ENCODE data around the gene FUT8. TPM values are rescaled to one million over a fixed set of nuclear protein-coding genes. Genes with fewer than 3 reads are reported as not detected.

FUT8 gene
- total and polyA plus RNA-seq, 4 donors = 3.4 to 32.3 (median 14.6) TPM

GRCh38 chr14:65585216-65585615, 172.7 kb downstream of the FUT8 start:
- Histone ChIP-seq H3K4me3 (ENCODE audit: low read length in 2 of 2) (no peak overlapping the region), H3K36me3 (ENCODE audit: control insufficient read depth in 1 of 2, insufficient read depth in 2 of 2, low read length in 1 of 2) (no peaks in the 10 kb centered on the region), H3K4me1 (ENCODE audit: control insufficient read depth in 1 of 2, insufficient read depth in 2 of 2, low read length in 2 of 2) (no peaks in the 10 kb centered on the region), H3K27me3 (ENCODE audit: control insufficient read depth in 1 of 2, insufficient read depth in 2 of 2, low read length in 1 of 2) (no peaks in the 10 kb centered on the region), H3K27ac (ENCODE audit: low read depth in 1 of 2, low read length in 2 of 2) (no peak overlapping the region), H3K9me3 (ENCODE audit: control insufficient read depth, low read length) (no peaks in the 10 kb centered on the region)
- intact Hi-C loops (cut with DNase I) = no loop called here
- 81 to 93% methylated on average over 1 of the region's 1 CpG for WGBS, 2 donors
- ATAC-seq (ENCODE audit: low FRiP score) (no peak), DNase-seq (no peak)

- intact Hi-C loops (cut with DNase I) = no loop called here
- WGBS, 2 donors = 87 to 89% methylated on average over 4 of the region's 4 CpGs
- no peak overlapping the region for H3K4me3 ChIP-seq (ENCODE audit: low read length in 2 of 2)
- no peaks in the 10 kb centered on the region for H3K36me3 ChIP-seq (ENCODE audit: control insufficient read depth in 1 of 2, insufficient read depth in 2 of 2, low read length in 1 of 2)
- ATAC-seq (ENCODE audit: low FRiP score) (no peak), DNase-seq (no peak)
- H3K27ac ChIP-seq (ENCODE audit: low read depth in 1 of 2, low read length in 2 of 2) = no peak overlapping the region
- H3K9me3 ChIP-seq (ENCODE audit: control insufficient read depth, low read length) = no peaks in the 10 kb centered on the region
- no peaks in the 10 kb centered on the region for H3K4me1 ChIP-seq (ENCODE audit: control insufficient read depth in 1 of 2, insufficient read depth in 2 of 2, low read length in 2 of 2)
- H3K27me3 ChIP-seq (ENCODE audit: control insufficient read depth in 1 of 2, insufficient read depth in 2 of 2, low read length in 1 of 2) = no peaks in the 10 kb centered on the region
Observed at GRCh38 chr14:65588426-65589140, 176.1 kb downstream of the FUT8 start.

GRCh38 chr14:65594153-65594881, 181.8 kb downstream of the FUT8 start:
- WGBS, 2 donors = 84% methylated on average over 13 of the region's 13 CpGs
- Histone ChIP-seq H3K27me3 (ENCODE audit: control insufficient read depth in 1 of 2, insufficient read depth in 2 of 2, low read length in 1 of 2) (no peaks in the 10 kb centered on the region), H3K9me3 (ENCODE audit: control insufficient read depth, low read length) (no peaks in the 10 kb centered on the region), H3K4me1 (ENCODE audit: control insufficient read depth in 1 of 2, insufficient read depth in 2 of 2, low read length in 2 of 2) (no peaks in the 10 kb centered on the region), H3K27ac (ENCODE audit: low read depth in 1 of 2, low read length in 2 of 2) (no peak overlapping the region), H3K4me3 (ENCODE audit: low read length in 2 of 2) (no peak overlapping the region), H3K36me3 (ENCODE audit: control insufficient read depth in 1 of 2, insufficient read depth in 2 of 2, low read length in 1 of 2) (no peaks in the 10 kb centered on the region)
- peak in 1 of 2 donors; percentile 63 for DNase-seq
- ATAC-seq (ENCODE audit: low FRiP score) = no peak
- intact Hi-C loops (cut with DNase I) = no loop called here

- H3K27ac ChIP-seq (ENCODE audit: low read depth in 1 of 2, low read length in 2 of 2) = no peak overlapping the region
- H3K4me1 ChIP-seq (ENCODE audit: control insufficient read depth in 1 of 2, insufficient read depth in 2 of 2, low read length in 2 of 2) = no peaks in the 10 kb centered on the region
- intact Hi-C loops (cut with DNase I) = no loop called here
- ATAC-seq (ENCODE audit: low FRiP score) (no peak), DNase-seq (no peak)
- no peaks in the 10 kb centered on the region for H3K27me3 ChIP-seq (ENCODE audit: control insufficient read depth in 1 of 2, insufficient read depth in 2 of 2, low read length in 1 of 2)
- H3K36me3 ChIP-seq (ENCODE audit: control insufficient read depth in 1 of 2, insufficient read depth in 2 of 2, low read length in 1 of 2) = no peaks in the 10 kb centered on the region
- no peak overlapping the region for H3K4me3 ChIP-seq (ENCODE audit: low read length in 2 of 2)
- WGBS, 2 donors = 96 to 98% methylated on average over 5 of the region's 5 CpGs
- H3K9me3 ChIP-seq (ENCODE audit: control insufficient read depth, low read length) = no peaks in the 10 kb centered on the region
Observed at GRCh38 chr14:65594882-65595237, 182.3 kb downstream of the FUT8 start.

- H3K9me3 ChIP-seq (ENCODE audit: control insufficient read depth, low read length) = no peaks in the 10 kb centered on the region
- H3K27me3 ChIP-seq (ENCODE audit: control insufficient read depth in 1 of 2, insufficient read depth in 2 of 2, low read length in 1 of 2) = no peaks in the 10 kb centered on the region
- intact Hi-C loops (cut with DNase I) = no loop called here
- no peak overlapping the region for H3K27ac ChIP-seq (ENCODE audit: low read depth in 1 of 2, low read length in 2 of 2)
- ATAC-seq (ENCODE audit: low FRiP score) (no peak), DNase-seq (no peak)
- H3K4me3 ChIP-seq (ENCODE audit: low read length in 2 of 2) = no peak overlapping the region
- no peaks in the 10 kb centered on the region for H3K36me3 ChIP-seq (ENCODE audit: control insufficient read depth in 1 of 2, insufficient read depth in 2 of 2, low read length in 1 of 2)
- 0% methylated on average over 1 of the region's 1 CpG for WGBS, 2 donors
- no peaks in the 10 kb centered on the region for H3K4me1 ChIP-seq (ENCODE audit: control insufficient read depth in 1 of 2, insufficient read depth in 2 of 2, low read length in 2 of 2)
Observed at GRCh38 chr14:65599375-65599774, 186.8 kb downstream of the FUT8 start.

- 82 to 90% methylated on average over 3 of the region's 3 CpGs for WGBS, 2 donors
- ATAC-seq (ENCODE audit: low FRiP score) (no peak), DNase-seq (no peak)
- Histone ChIP-seq H3K4me1 (ENCODE audit: control insufficient read depth in 1 of 2, insufficient read depth in 2 of 2, low read length in 2 of 2) (no peaks in the 10 kb centered on the region), H3K36me3 (ENCODE audit: control insufficient read depth in 1 of 2, insufficient read depth in 2 of 2, low read length in 1 of 2) (no peaks in the 10 kb centered on the region), H3K4me3 (ENCODE audit: low read length in 2 of 2) (no peak overlapping the region), H3K27ac (ENCODE audit: low read depth in 1 of 2, low read length in 2 of 2) (no peak overlapping the region), H3K9me3 (ENCODE audit: control insufficient read depth, low read length) (no peaks in the 10 kb centered on the region), H3K27me3 (ENCODE audit: control insufficient read depth in 1 of 2, insufficient read depth in 2 of 2, low read length in 1 of 2) (no peaks in the 10 kb centered on the region)
- intact Hi-C loops (cut with DNase I) = no loop called here
Observed at GRCh38 chr14:65600742-65601141, 188.2 kb downstream of the FUT8 start.

- H3K4me3 ChIP-seq (ENCODE audit: low read length in 2 of 2) = no peak overlapping the region
- H3K4me1 ChIP-seq (ENCODE audit: control insufficient read depth in 1 of 2, insufficient read depth in 2 of 2, low read length in 2 of 2) = no peaks in the 10 kb centered on the region
- H3K27ac ChIP-seq (ENCODE audit: low read depth in 1 of 2, low read length in 2 of 2) = no peak overlapping the region
- intact Hi-C loops (cut with DNase I) = no loop called here
- no peaks in the 10 kb centered on the region for H3K27me3 ChIP-seq (ENCODE audit: control insufficient read depth in 1 of 2, insufficient read depth in 2 of 2, low read length in 1 of 2)
- no peaks in the 10 kb centered on the region for H3K36me3 ChIP-seq (ENCODE audit: control insufficient read depth in 1 of 2, insufficient read depth in 2 of 2, low read length in 1 of 2)
- ATAC-seq (ENCODE audit: low FRiP score) (no peak), DNase-seq (no peak)
- no peaks in the 10 kb centered on the region for H3K9me3 ChIP-seq (ENCODE audit: control insufficient read depth, low read length)
Observed at GRCh38 chr14:65604535-65604934, 192.0 kb downstream of the FUT8 start.

- WGBS, 2 donors = 47 to 49% methylated on average over 2 of the region's 2 CpGs
- intact Hi-C loops (cut with DNase I) = no loop called here
- Histone ChIP-seq H3K36me3 (ENCODE audit: control insufficient read depth in 1 of 2, insufficient read depth in 2 of 2, low read length in 1 of 2) (no peaks in the 10 kb centered on the region), H3K27me3 (ENCODE audit: control insufficient read depth in 1 of 2, insufficient read depth in 2 of 2, low read length in 1 of 2) (no peaks in the 10 kb centered on the region), H3K27ac (ENCODE audit: low read depth in 1 of 2, low read length in 2 of 2) (no peak overlapping the region), H3K4me1 (ENCODE audit: control insufficient read depth in 1 of 2, insufficient read depth in 2 of 2, low read length in 2 of 2) (no peaks in the 10 kb centered on the region), H3K9me3 (ENCODE audit: control insufficient read depth, low read length) (no peaks in the 10 kb centered on the region), H3K4me3 (ENCODE audit: low read length in 2 of 2) (no peak overlapping the region)
- ATAC-seq (ENCODE audit: low FRiP score) (no peak), DNase-seq (no peak)
Observed at GRCh38 chr14:65604936-65605335, 192.4 kb downstream of the FUT8 start.

GRCh38 chr14:65606460-65606859, 193.9 kb downstream of the FUT8 start:
- ATAC-seq (ENCODE audit: low FRiP score) (no peak), DNase-seq (no peak)
- no peaks in the 10 kb centered on the region for H3K9me3 ChIP-seq (ENCODE audit: control insufficient read depth, low read length)
- intact Hi-C loops (cut with DNase I) = no loop called here
- no peaks in the 10 kb centered on the region for H3K4me1 ChIP-seq (ENCODE audit: control insufficient read depth in 1 of 2, insufficient read depth in 2 of 2, low read length in 2 of 2)
- no peaks in the 10 kb centered on the region for H3K36me3 ChIP-seq (ENCODE audit: control insufficient read depth in 1 of 2, insufficient read depth in 2 of 2, low read length in 1 of 2)
- no peak overlapping the region for H3K4me3 ChIP-seq (ENCODE audit: low read length in 2 of 2)
- no peaks in the 10 kb centered on the region for H3K27me3 ChIP-seq (ENCODE audit: control insufficient read depth in 1 of 2, insufficient read depth in 2 of 2, low read length in 1 of 2)
- H3K27ac ChIP-seq (ENCODE audit: low read depth in 1 of 2, low read length in 2 of 2) = no peak overlapping the region

Measured in aorta (tissue), 5 donors.